Activated naive CD8-positive, alpha-beta T cell treated with anti-CD3 and anti-CD28 coated beads, Interleukin-2, amount 10 ng/mL, durations not matched to agents 7 days and 5 days (primary cell): Measurements from ENCODE around the gene GPR3. TPM values are rescaled to one million over a fixed set of nuclear protein-coding genes. Genes with fewer than 3 reads are reported as not detected.
A peak's percentile ranks its signal among the peaks of the same experiment; 100 is the strongest.
"Not testable (repeated sequence)": the region's sequence is repeated elsewhere in the genome, so short reads cannot be mapped to it uniquely, and the experiment has no call there.

Experiments
- ATAC-seq: fragments of 150-1000 bp; cut with Tn5 transposase; one replicate; pipeline ENCODE4 v1.10.0; 2021; ENCODE audit warnings: low read depth, moderate library complexity
- POLR2A ChIA-PET: fragments of 350-600 bp; sonication (Branson Sonifier 250); formaldehyde crosslinking; loops from one replicate; lab custom pipeline; 2021; ENCODE audit warnings: antibody characterized with exemption; lab: Charles Lee
- DNase-seq: peaks from one replicate; pipeline ENCODE4 v3.0.0; 2021
- H3K27ac Mint-ChIP-seq: one replicate; pipeline ENCODE4 v1.8.0; 2022; ENCODE audit warnings: mild to moderate bottlenecking, mixed read lengths
- H3K27me3 Mint-ChIP-seq: one replicate; pipeline ENCODE4 v1.8.0; 2022; ENCODE audit warnings: mild to moderate bottlenecking, moderate library complexity, mixed read lengths
- H3K36me3 Mint-ChIP-seq: one replicate; pipeline ENCODE4 v1.8.0; 2021; ENCODE audit warnings: mild to moderate bottlenecking, mixed read lengths
- H3K4me1 Mint-ChIP-seq: one replicate; pipeline ENCODE4 v1.8.0; 2021; ENCODE audit warnings: mixed read lengths
- H3K4me3 Mint-ChIP-seq: one replicate; pipeline ENCODE4 v1.8.0; 2022; ENCODE audit warnings: mild to moderate bottlenecking, moderate library complexity, mixed read lengths
- H3K9me3 Mint-ChIP-seq: one replicate; pipeline ENCODE4 v1.8.0; 2021; ENCODE audit warnings: mixed read lengths
- total RNA-seq, 2 experiments: library from RNA; stranded (reverse); gene quantifications; one replicate each; pipeline ENCODE4 v1.2.3, GENCODE V29; 2021

GPR3 gene
- total RNA-seq, 2 experiments from 2014 or later, result 0.42 to 0.43 TPM

DNA sequence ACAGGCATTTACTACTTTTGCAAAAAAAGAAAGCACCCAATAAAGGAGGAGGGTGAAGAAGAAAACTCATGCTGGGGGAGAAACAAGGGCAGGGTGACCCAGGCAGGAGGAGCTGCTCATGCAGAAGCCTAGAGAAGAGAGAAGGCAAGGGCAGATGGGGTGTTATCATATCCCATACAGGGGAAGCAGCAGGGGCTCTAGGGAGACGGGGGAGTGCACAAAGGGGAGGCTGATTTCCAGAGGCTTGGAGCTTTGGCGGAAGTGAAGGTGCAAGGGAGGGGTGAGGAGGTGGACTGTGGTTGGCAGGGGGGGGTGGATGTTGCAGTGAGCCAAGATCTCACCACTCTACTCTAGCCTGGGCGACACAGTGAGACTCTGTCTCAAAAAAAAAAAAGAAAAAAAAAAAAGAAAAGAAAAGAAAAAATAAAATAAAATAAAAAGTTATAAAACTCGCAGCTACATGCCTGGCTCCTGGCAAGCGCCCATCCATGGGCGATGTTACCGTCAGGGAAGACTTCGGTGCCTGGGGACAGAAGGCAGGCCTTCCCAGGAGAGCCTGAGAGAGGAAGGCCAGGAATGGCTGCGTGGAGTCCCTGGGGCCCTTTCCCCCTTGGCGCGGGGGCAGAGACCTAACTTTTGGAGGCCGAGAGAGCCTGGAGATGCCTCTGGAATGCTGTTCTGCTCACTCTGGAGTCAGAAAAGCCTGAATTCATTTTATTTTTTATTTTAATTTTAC lies 14.5 kb upstream of the GPR3 start:
- H3K27me3 Mint-ChIP-seq, result peaks cover 2% of the 10 kb centered on the region
- H3K36me3 Mint-ChIP-seq, result no peaks in the 10 kb centered on the region
- no peaks in the 10 kb centered on the region for H3K9me3 Mint-ChIP-seq
- H3K27ac Mint-ChIP-seq, result no peak overlapping the region
- H3K4me3 Mint-ChIP-seq, result no peak overlapping the region
- DNase-seq (no peak), ATAC-seq (no peak)
- peaks cover 2% of the 10 kb centered on the region for H3K4me1 Mint-ChIP-seq
- POLR2A ChIA-PET, result interaction anchor here (0.7 kb wide), 1 partner anchor 223 kb away, joined by 5 read pairs; the partner anchor contains the start of gene SLC9A1

GRCh38 chr1:27379564-27380122 lies 12.8 kb upstream of the GPR3 start:
- ATAC-seq (no peak), DNase-seq (no peak)
- peaks cover 2% of the 10 kb centered on the region for H3K4me1 Mint-ChIP-seq
- H3K27me3 Mint-ChIP-seq, result peaks cover 2% of the 10 kb centered on the region
- H3K36me3 Mint-ChIP-seq, result no peaks in the 10 kb centered on the region
- no peak overlapping the region for H3K27ac Mint-ChIP-seq
- no peaks in the 10 kb centered on the region for H3K9me3 Mint-ChIP-seq
- POLR2A ChIA-PET, result no interaction called here
- no peak overlapping the region for H3K4me3 Mint-ChIP-seq

- DNase-seq (no peak), ATAC-seq (no peak)
- Mint-ChIP-seq H3K27me3 (peaks cover 2% of the 10 kb centered on the region), H3K4me1 (peaks cover 2% of the 10 kb centered on the region), H3K36me3 (no peaks in the 10 kb centered on the region), H3K27ac (no peak overlapping the region), H3K4me3 (no peak overlapping the region), H3K9me3 (no peaks in the 10 kb centered on the region)
- POLR2A ChIA-PET, result no interaction called here
These were observed 12.2 kb upstream of the GPR3 start for GRCh38 chr1:27380224-27380623.

DNA sequence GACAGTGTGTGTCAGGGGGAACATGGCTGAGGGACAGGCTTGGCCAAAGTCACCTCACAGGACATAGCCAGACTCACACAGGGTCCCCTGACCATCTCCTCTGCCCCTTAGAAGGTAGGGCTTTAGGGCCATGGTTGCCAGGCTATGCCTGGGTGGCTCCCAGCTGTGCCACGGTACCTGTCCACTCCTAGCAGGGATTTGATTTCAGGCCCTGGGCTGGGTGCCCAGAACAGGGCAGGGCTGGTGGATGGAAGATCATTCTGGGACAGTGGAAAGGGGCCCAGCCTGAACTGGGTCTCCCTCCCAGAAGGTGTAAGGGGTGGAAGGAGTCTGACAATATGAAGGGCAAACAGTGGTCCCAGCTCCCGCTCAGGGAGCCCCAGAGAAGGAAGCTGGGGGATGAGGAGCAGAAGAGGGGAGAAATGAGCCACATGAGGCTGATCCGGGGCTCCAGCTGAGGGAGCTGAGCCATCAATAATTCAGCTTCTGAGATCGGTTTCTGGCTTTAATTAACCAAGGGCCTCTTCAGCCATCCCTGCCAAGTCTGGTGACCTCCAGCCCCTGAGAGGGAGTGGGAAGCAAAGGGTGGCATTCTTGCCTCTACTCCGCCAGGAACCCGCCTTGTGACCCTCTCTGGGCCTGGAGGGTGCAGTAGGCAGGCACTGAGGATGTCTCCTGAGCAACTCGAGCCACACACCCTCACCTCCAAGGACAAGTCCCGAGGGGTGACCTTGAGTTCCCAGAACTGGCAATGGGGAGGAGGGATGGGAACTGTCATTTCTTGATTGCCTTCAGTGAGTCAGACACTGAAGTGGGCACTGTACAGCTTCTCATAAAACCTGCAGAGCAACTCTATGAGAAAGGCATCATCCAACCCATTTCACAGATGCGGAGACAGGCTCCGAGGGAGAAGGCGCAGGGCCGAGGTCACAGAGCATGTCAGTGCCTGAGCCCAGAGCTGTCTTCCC lies 11.4 kb upstream of the GPR3 start:
- Mint-ChIP-seq H3K36me3 (no peaks in the 10 kb centered on the region), H3K27me3 (peaks cover 4% of the 10 kb centered on the region), H3K9me3 (no peaks in the 10 kb centered on the region), H3K4me1 (peaks cover 2% of the 10 kb centered on the region), H3K4me3 (no peak overlapping the region), H3K27ac (no peak overlapping the region)
- POLR2A ChIA-PET, result no interaction called here
- ATAC-seq (no peak), DNase-seq (no peak)

DNA sequence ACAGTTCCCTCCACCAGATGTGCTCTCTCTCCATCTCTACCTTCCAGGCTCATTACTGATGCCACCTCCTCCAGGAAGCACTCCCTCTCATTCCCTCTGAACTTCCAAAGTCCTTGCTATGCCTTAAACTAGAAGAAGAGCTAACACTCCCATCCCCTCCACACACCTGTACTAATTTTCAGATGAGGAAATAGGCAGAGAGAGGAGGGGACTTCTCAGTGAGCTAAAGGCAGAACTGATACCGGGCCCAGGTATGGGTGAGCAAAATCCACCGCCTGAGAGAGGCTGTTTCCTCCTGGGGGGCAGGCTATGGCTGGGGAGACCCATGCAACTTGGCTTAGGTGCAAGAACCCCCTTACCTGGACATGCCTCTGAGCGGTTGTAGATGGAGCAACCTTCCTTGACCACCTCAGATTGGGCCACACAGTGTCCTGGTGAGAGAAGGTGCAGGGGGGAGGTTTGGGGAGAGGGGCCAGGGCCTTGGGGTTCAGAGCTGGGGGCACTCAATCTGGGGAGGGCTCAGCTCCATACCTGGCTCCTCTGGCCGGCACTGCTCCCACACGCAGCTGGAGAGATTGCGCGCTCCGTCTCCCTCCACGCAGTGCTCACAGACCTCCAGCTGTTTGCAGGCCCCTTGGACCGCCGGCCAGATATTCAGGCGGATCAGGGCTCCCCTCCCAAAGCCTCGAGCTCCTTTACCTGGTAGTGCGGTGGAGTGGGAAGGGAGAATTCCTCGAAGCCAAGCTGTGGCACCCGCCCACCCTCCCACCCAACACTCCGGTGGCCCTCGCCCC lies 10.3 kb upstream of the GPR3 start:
- no peaks in the 10 kb centered on the region for H3K9me3 Mint-ChIP-seq
- DNase-seq, result no peak
- H3K27ac Mint-ChIP-seq, result no peak overlapping the region
- no peaks in the 10 kb centered on the region for H3K36me3 Mint-ChIP-seq
- ATAC-seq, result no peak
- peaks cover 2% of the 10 kb centered on the region for H3K4me1 Mint-ChIP-seq
- peaks cover 11% of the 10 kb centered on the region for H3K27me3 Mint-ChIP-seq
- no peak overlapping the region for H3K4me3 Mint-ChIP-seq
- POLR2A ChIA-PET, result interaction anchor here (0.7 to 0.8 kb wide), 3 partner anchors 9 to 81 kb away, joined by 3 read pairs; no protein-coding TSS in a partner anchor

DNA sequence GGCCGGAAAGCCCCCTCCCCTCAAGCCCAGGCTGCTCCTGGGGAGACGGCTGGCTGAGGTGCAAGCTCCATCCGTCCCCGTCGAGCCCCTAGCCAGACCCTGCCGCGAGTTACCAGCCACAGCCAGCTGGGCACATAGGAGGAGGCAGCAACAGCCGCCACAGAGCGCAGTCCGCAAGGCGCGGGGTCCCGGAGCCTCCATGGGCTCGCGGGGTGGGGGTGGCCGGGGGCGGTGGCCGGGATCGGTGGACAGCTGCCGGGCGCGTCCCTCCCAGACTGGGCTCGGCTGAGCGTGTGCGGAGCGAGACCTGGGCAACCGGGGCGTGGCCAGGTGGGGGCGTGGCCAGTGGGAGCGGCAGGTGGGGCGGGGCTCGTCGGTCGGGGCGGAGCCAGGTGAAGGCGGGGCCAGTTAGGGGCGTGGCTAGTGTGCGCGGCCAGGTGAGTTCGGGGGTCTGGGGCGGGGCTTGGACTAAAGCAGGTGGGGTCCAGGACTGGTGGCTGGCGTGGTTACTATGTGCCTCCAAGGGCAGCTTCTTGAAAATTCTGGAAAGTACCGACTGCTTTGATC lies 9.3 kb upstream of the GPR3 start, which contains the start of gene CD164L2:
Gene CD164L2, minus strand, starts transcription at position 295 of the 567 bp plus-strand sequence. Its CDS starts 94 bp downstream, at position 201.
- Mint-ChIP-seq H3K4me3 (no peak within 1 kb of the TSS), H3K27me3 (peaks cover 11% of the 10 kb centered on the region), H3K4me1 (peaks cover 2% of the 10 kb centered on the region), H3K36me3 (no peaks in the 10 kb centered on the region), H3K9me3 (no peaks in the 10 kb centered on the region), H3K27ac (no peak within 1 kb of the TSS)
- ATAC-seq, result peak; percentile 29
- POLR2A ChIA-PET, result interaction anchor here (0.7 to 0.8 kb wide), 3 partner anchors 8 to 82 kb away, joined by 3 read pairs; no protein-coding TSS in a partner anchor
- DNase-seq, result peak; percentile 66

- DNase-seq, result no peak
- Mint-ChIP-seq H3K4me1 (peaks cover 2% of the 10 kb centered on the region), H3K27me3 (peaks cover 13% of the 10 kb centered on the region), H3K4me3 (no peak overlapping the region), H3K9me3 (no peaks in the 10 kb centered on the region), H3K36me3 (no peaks in the 10 kb centered on the region), H3K27ac (no peak overlapping the region)
- POLR2A ChIA-PET, result interaction anchor here (0.8 kb wide), 1 partner anchor 12 kb away, joined by 3 read pairs; no protein-coding TSS in a partner anchor
- no peak for ATAC-seq
These were observed 8.8 kb upstream of the GPR3 start for GRCh38 chr1:27383661-27384060.

- H3K4me1 Mint-ChIP-seq, H3K36me3 Mint-ChIP-seq, H3K27ac Mint-ChIP-seq, DNase-seq, POLR2A ChIA-PET, H3K9me3 Mint-ChIP-seq, H3K4me3 Mint-ChIP-seq, ATAC-seq: not testable (repeated sequence)
- peaks cover 19% of the 10 kb centered on the region for H3K27me3 Mint-ChIP-seq
These were observed 7.6 kb upstream of the GPR3 start for GRCh38 chr1:27384797-27385196.

- H3K27me3 Mint-ChIP-seq, result peaks cover 22% of the 10 kb centered on the region
- no peak overlapping the region for H3K4me3 Mint-ChIP-seq
- no peak overlapping the region for H3K27ac Mint-ChIP-seq
- ATAC-seq (no peak), DNase-seq (peak; percentile 78)
- POLR2A ChIA-PET, result no interaction called here
- H3K36me3 Mint-ChIP-seq, result no peaks in the 10 kb centered on the region
- H3K4me1 Mint-ChIP-seq, result peaks cover 10% of the 10 kb centered on the region
- no peaks in the 10 kb centered on the region for H3K9me3 Mint-ChIP-seq
These were observed 4.0 kb upstream of the GPR3 start for GRCh38 chr1:27388337-27389005.

- Mint-ChIP-seq H3K9me3 (no peaks in the 10 kb centered on the region), H3K27me3 (peaks cover 16% of the 10 kb centered on the region), H3K36me3 (no peaks in the 10 kb centered on the region), H3K27ac (peak overlapping the region; percentile 83), H3K4me1 (peaks cover 14% of the 10 kb centered on the region), H3K4me3 (peak overlapping the region; percentile 80)
- DNase-seq, result no peak
- POLR2A ChIA-PET, result interaction anchor here (0.6 to 1.9 kb wide), 4 partner anchors 9 to 25 kb away, joined by 3 to 5 read pairs (median 3); partner anchors contain the start of gene MAP3K6
- no peak for ATAC-seq
These were observed 819 bp upstream of the GPR3 start for GRCh38 chr1:27391511-27392095.

DNA sequence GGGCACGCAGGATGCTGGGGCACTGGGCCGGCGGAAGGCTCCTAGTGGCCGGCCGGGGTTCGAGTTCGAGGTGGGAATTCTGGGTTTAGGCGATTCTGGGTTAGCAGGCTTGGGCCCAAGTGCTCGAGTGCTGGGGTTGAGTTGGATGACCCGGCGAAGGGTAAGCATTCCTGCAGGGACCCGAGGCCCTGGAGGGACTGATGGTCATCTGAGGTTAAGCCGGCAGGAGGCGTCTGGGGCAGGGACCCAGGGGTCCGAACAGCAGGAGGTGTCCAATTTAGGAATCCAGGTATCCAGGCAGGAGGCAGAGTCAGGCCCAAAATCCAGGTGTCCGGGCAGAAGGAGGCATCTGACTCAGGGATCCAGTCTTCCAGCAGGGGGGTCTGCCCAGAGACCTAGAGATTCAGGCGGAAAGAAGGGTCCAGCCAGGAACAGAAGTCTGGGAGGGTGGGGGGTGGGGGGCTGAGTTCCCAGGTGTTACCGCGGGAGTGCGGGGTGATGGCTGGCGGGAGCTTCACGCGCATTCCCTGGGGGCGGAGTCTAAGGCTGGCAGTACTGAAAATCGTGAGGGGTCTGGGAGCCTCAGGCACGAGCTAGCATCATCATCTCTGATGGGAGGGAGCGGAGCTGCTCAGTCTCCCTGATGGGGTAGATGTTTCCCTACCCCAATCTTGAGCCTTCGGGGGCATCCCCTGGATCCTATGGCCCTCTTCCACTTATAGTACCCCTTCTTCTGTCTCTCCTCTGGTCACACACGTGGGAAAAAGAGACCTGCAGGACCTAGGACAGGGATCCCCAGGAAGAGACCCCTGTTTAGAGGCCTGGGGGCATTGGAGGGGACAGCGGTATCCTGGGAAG lies 585 bp downstream of the GPR3 start:
- peak overlapping the region; percentile 69 for H3K27ac Mint-ChIP-seq
- POLR2A ChIA-PET, result no interaction called here
- DNase-seq (no peak), ATAC-seq (no peak)
- peaks cover 13% of the 10 kb centered on the region for H3K27me3 Mint-ChIP-seq
- no peaks in the 10 kb centered on the region for H3K36me3 Mint-ChIP-seq
- peaks cover 14% of the 10 kb centered on the region for H3K4me1 Mint-ChIP-seq
- peak overlapping the region; percentile 78 for H3K4me3 Mint-ChIP-seq
- no peaks in the 10 kb centered on the region for H3K9me3 Mint-ChIP-seq
